Trophoblast cell (in vitro differentiated cells and primary cell): ENCODE data around the gene IL10RA.
A peak's percentile ranks its signal among the peaks of the same experiment; 100 is the strongest.

Source experiments
- DNase-seq, 2 donors: peaks; one replicate each; pipeline ENCODE4 v3.0.0-alpha.2; 2016
- H2AFZ ChIP-seq: 2 replicates; pipeline ENCODE4 v1.6.1; 2013; ENCODE audit warnings: low read length, moderate library complexity, mild to moderate bottlenecking; ENCODE audit not compliant: insufficient read depth, poor library complexity
- H2AK5ac ChIP-seq: 2 replicates; pipeline ENCODE4 v1.6.1; 2013; ENCODE audit warnings: mild to moderate bottlenecking, low read length
- H2BK120ac ChIP-seq: 2 replicates; pipeline ENCODE4 v1.6.1; 2013; ENCODE audit warnings: low read length, mild to moderate bottlenecking, moderate library complexity; ENCODE audit not compliant: insufficient read depth, poor library complexity
- H2BK12ac ChIP-seq: 2 replicates; pipeline ENCODE4 v1.6.1; 2013; ENCODE audit warnings: mild to moderate bottlenecking, low read length, moderate library complexity
- H2BK5ac ChIP-seq: 2 replicates; pipeline ENCODE4 v1.6.1; 2013; ENCODE audit warnings: low read length, low read depth, moderate library complexity, mild to moderate bottlenecking; ENCODE audit not compliant: poor library complexity
- H3K14ac ChIP-seq: 2 replicates; pipeline ENCODE4 v1.6.1; 2013; ENCODE audit warnings: mild to moderate bottlenecking, low read length
- H3K18ac ChIP-seq: 2 replicates; pipeline ENCODE4 v1.6.1; 2013; ENCODE audit warnings: mild to moderate bottlenecking, low read length
- H3K23ac ChIP-seq: 2 replicates; pipeline ENCODE4 v1.6.1; 2013; ENCODE audit warnings: low read length
- H3K27ac ChIP-seq: 2 replicates; pipeline ENCODE4 v1.5.1; 2013; ENCODE audit warnings: low read depth, mild to moderate bottlenecking, inconsistent platforms, low read length, moderate library complexity
- H3K27me3 ChIP-seq: 2 replicates; pipeline ENCODE4 v1.6.1; 2013; ENCODE audit warnings: inconsistent platforms, mild to moderate bottlenecking, low read length, moderate library complexity; ENCODE audit not compliant: insufficient read depth
- H3K36me3 ChIP-seq, 2 experiments: 1 replicate in 1 of 2; 2 replicates in 1 of 2; pipeline ENCODE4 v1.6.1; 2013; ENCODE audit warnings: low read length in 2 of 2, mild to moderate bottlenecking in 2 of 2, moderate library complexity in 1 of 2; ENCODE audit not compliant: insufficient read depth in 2 of 2, control insufficient read depth in 1 of 2
- H3K4ac ChIP-seq: 2 replicates; pipeline ENCODE4 v1.6.1; 2013; ENCODE audit warnings: low read depth, mild to moderate bottlenecking, low read length, moderate library complexity
- H3K4me1 ChIP-seq, 2 experiments: 1 replicate in 1 of 2; 2 replicates in 1 of 2; pipeline ENCODE4 v1.6.1; 2013; ENCODE audit warnings: low read length in 2 of 2, mild to moderate bottlenecking in 2 of 2, moderate library complexity in 1 of 2; ENCODE audit not compliant: insufficient read depth in 2 of 2, control insufficient read depth in 1 of 2
- H3K4me2 ChIP-seq: 2 replicates; pipeline ENCODE4 v1.6.1; 2013; ENCODE audit warnings: inconsistent platforms, mild to moderate bottlenecking, low read length, moderate library complexity
- H3K4me3 ChIP-seq: 2 replicates; pipeline ENCODE4 v1.5.1; 2013; ENCODE audit warnings: mild to moderate bottlenecking, low read depth, low read length, inconsistent platforms
- H3K79me1 ChIP-seq: one replicate; pipeline ENCODE4 v1.6.1; 2013; ENCODE audit warnings: low read length
- H3K79me2 ChIP-seq: 2 replicates; pipeline ENCODE4 v1.6.1; 2013; ENCODE audit warnings: low read length, mild to moderate bottlenecking; ENCODE audit not compliant: control insufficient read depth, insufficient read depth, poor library complexity
- H3K9ac ChIP-seq: 2 replicates; pipeline ENCODE4 v1.6.1; 2013; ENCODE audit warnings: mild to moderate bottlenecking, low read length
- H3K9me3 ChIP-seq: 2 replicates; pipeline ENCODE4 v1.6.1; 2013; ENCODE audit warnings: low read depth, mild to moderate bottlenecking, control low read depth, inconsistent platforms, low read length; ENCODE audit not compliant: insufficient read depth
- H4K12ac ChIP-seq: 2 replicates; pipeline ENCODE4 v1.6.1; 2013; ENCODE audit warnings: low read depth, mild to moderate bottlenecking, low read length, moderate library complexity
- H4K8ac ChIP-seq: 2 replicates; pipeline ENCODE4 v1.6.1; 2013; ENCODE audit warnings: low read depth, mild to moderate bottlenecking, low read length, moderate library complexity
- H4K91ac ChIP-seq: one replicate; pipeline ENCODE4 v1.6.1; 2013; ENCODE audit warnings: low read depth, mild to moderate bottlenecking, low read length, moderate library complexity
- WGBS: extraction: QIAGEN DNeasy Blood & Tissue Kit; methylation state at CpG from one replicate; pipeline ENCODE4 v1.1.7; 2013; ENCODE audit warnings: missing lambda C conversion rate; ENCODE audit not compliant: insufficient read length, insufficient coverage; ENCODE audit errors: extremely low coverage; 5-methylcytosine and 5-hydroxymethylcytosine counted together

Gene IL10RA

DNA sequence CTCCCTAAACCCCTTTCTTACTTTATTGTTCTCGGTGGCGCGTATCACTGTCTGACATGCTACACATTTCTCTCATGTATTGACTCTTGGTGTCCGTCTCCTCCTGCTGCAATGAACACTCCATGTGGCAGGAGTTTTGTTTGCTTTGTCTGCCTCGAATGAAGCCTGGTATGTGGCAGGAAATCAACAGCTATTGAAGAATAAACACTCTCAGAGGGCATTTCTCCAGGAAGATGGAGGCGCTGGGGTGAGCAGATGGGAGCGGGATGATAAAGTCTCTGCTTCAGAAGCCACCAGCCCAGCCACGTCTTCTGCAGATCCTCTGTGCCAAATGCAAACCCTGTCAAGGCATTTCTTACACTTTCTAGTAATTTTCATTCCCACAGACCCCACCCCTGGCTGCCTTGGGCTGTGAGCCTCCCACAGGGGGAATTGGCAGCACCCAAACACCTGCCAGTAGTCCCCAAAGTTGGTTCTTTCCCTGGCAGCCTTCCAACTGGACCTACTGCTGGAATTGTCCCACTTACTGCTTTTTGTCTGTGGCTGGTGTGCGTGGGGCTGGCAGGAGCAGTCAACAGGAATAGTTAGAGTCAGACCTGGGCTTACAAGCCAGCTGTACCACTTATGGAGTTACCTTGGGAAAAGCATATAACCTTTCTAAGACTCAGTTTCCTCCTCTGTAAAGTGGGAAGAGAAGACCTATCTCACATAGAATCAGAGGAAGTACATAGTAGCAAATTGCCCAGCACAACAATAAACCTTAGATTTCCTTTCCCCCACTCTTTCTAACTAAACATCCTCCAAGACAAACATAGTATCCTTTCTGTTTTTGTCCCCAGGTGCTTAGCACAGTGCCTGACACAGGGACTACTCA lies 13.3 kb upstream of the IL10RA start:
- Histone ChIP-seq H3K4me2 (no peak overlapping the region), H2BK5ac (no peak overlapping the region), H3K27me3 (no peaks in the 10 kb centered on the region), H3K4ac (no peak overlapping the region), H3K9ac (no peak overlapping the region), H3K36me3 (no peaks in the 10 kb centered on the region), H3K79me2 (no peaks in the 10 kb centered on the region), H3K14ac (no peak overlapping the region), H4K91ac (no peak overlapping the region), H3K4me3 (no peak overlapping the region), H3K27ac (no peak overlapping the region), H2BK12ac (no peak overlapping the region), H4K12ac (no peak overlapping the region), H4K8ac (no peak overlapping the region), H3K4me1 (no peaks in the 10 kb centered on the region), H2BK120ac (no peak overlapping the region), H3K9me3 (no peaks in the 10 kb centered on the region), H3K23ac (no peak overlapping the region), H3K18ac (no peak overlapping the region), H2AK5ac (no peak overlapping the region), H3K79me1 (no peaks in the 10 kb centered on the region), H2AFZ (no peak overlapping the region)
- DNase-seq: no peak
- no CpG with 5 or more reads among the region's 9 CpGs for WGBS

DNA sequence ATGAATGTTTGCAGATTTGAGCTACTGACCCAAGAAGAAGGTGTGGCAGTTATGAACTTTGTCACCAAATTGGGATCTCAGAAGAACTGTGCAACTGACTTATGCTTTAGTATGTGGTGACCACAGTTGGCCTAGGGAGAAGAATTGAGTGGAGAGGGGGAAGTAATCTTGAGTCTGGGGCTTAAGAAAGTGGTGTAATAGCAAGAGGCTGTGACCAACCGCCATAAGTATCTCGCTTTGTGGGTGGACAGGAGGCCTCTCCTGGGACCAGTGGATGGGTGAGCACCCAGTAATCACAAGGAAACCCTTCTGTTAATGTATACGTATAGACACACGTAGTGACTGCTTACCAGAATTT lies 12.7 kb upstream of the IL10RA start:
- Histone ChIP-seq H4K91ac (no peak overlapping the region), H3K4me2 (no peak overlapping the region), H3K79me2 (no peaks in the 10 kb centered on the region), H3K27ac (no peak overlapping the region), H3K4me3 (no peak overlapping the region), H3K4me1 (no peaks in the 10 kb centered on the region), H2AFZ (no peak overlapping the region), H3K23ac (no peak overlapping the region), H3K18ac (no peak overlapping the region), H3K79me1 (no peaks in the 10 kb centered on the region), H2BK120ac (no peak overlapping the region), H2AK5ac (no peak overlapping the region), H3K27me3 (no peaks in the 10 kb centered on the region), H3K14ac (no peak overlapping the region), H3K9me3 (no peaks in the 10 kb centered on the region), H3K9ac (no peak overlapping the region), H3K4ac (no peak overlapping the region), H4K12ac (no peak overlapping the region), H2BK5ac (no peak overlapping the region), H4K8ac (no peak overlapping the region), H3K36me3 (no peaks in the 10 kb centered on the region), H2BK12ac (no peak overlapping the region)
- no CpG with 5 or more reads among the region's 4 CpGs for WGBS
- DNase-seq: no peak

GRCh38 chr11:117976445-117976844 lies 9.7 kb upstream of the IL10RA start:
- Histone ChIP-seq H3K4ac (no peak overlapping the region), H3K79me2 (no peaks in the 10 kb centered on the region), H2BK12ac (no peak overlapping the region), H4K8ac (no peak overlapping the region), H3K27me3 (peaks cover 2% of the 10 kb centered on the region), H2BK120ac (no peak overlapping the region), H3K9ac (no peak overlapping the region), H2AFZ (no peak overlapping the region), H2AK5ac (no peak overlapping the region), H4K91ac (no peak overlapping the region), H3K79me1 (no peaks in the 10 kb centered on the region), H3K23ac (no peak overlapping the region), H3K14ac (no peak overlapping the region), H3K9me3 (peaks cover 4% of the 10 kb centered on the region), H2BK5ac (no peak overlapping the region), H3K4me1 (no peaks in the 10 kb centered on the region), H3K36me3 (no peaks in the 10 kb centered on the region), H3K18ac (no peak overlapping the region), H3K4me3 (no peak overlapping the region), H3K4me2 (no peak overlapping the region), H3K27ac (no peak overlapping the region), H4K12ac (no peak overlapping the region)
- DNase-seq: peak; percentile 96 to 97
- WGBS: no CpG with 5 or more reads among the region's 4 CpGs

GRCh38 chr11:117977029-117977428 lies 9.2 kb upstream of the IL10RA start:
- no peak overlapping the region for H2AK5ac ChIP-seq
- no CpG with 5 or more reads among the region's 5 CpGs for WGBS

More at GRCh38 chr11:117977029-117977428, 9.2 kb upstream of the IL10RA start:
- Histone ChIP-seq H3K4me2 (no peak overlapping the region), H2BK5ac (no peak overlapping the region), H3K9me3 (peaks cover 4% of the 10 kb centered on the region), H3K23ac (no peak overlapping the region), H3K36me3 (no peaks in the 10 kb centered on the region), H3K14ac (no peak overlapping the region), H3K4me3 (no peak overlapping the region), H4K8ac (no peak overlapping the region), H3K27ac (no peak overlapping the region), H2AFZ (no peak overlapping the region), H3K18ac (no peak overlapping the region), H3K9ac (no peak overlapping the region), H4K91ac (no peak overlapping the region), H2BK120ac (no peak overlapping the region), H3K79me1 (no peaks in the 10 kb centered on the region), H3K4me1 (no peaks in the 10 kb centered on the region), H3K79me2 (no peaks in the 10 kb centered on the region), H3K27me3 (peaks cover 2% of the 10 kb centered on the region), H3K4ac (no peak overlapping the region), H4K12ac (no peak overlapping the region), H2BK12ac (no peak overlapping the region)
- DNase-seq: peak in 1 of 2 donors; percentile 44
